Naive thymus-derived CD8-positive, alpha-beta T cell (primary cell): Measurements from ENCODE around the gene BCR. TPM values are rescaled to one million over a fixed set of nuclear protein-coding genes. Genes with fewer than 3 reads are reported as not detected.

Source experiments
- ATAC-seq, 2 donors: fragments of 150-1000 bp; cut with Tn5 transposase in 1 of 2; sonication (Bioruptor Pico), chemical (Tn5 transposase) in 1 of 2; 1 replicate in 1 of 2; 2 replicates in 1 of 2; pipeline ENCODE4 v1.10.0; 2021; ENCODE audit warnings: mild to moderate bottlenecking in 2 of 2, moderate library complexity in 2 of 2
- POLR2A ChIA-PET: fragments of 350-600 bp; sonication (Branson Sonifier 250); formaldehyde crosslinking; loops from one replicate; lab custom pipeline; 2021; ENCODE audit warnings: antibody characterized with exemption; lab: Charles Lee
- DNase-seq, 10 donors: peaks; one replicate each; pipeline versions ENCODE4 v3.0.0 to v3.0.0-alpha.2; 2020 to 2022
- H3K27ac Mint-ChIP-seq, 10 donors: one replicate each; pipeline ENCODE4 v1.8.0; 2020 to 2022; ENCODE audit warnings: mild to moderate bottlenecking in 10 of 10, mixed read lengths in 10 of 10, moderate library complexity in 4 of 10, inconsistent platforms in 1 of 10
- H3K27me3 Mint-ChIP-seq, 5 donors: one replicate each; pipeline ENCODE4 v1.8.0; 2021 to 2022; ENCODE audit warnings: mixed read lengths in 5 of 5
- H3K36me3 Mint-ChIP-seq, 3 donors: one replicate each; pipeline ENCODE4 v1.8.0; 2020 to 2022; ENCODE audit warnings: mixed read lengths in 3 of 3, mild to moderate bottlenecking in 2 of 3, inconsistent platforms in 1 of 3
- H3K4me1 Mint-ChIP-seq, 4 donors: one replicate each; pipeline ENCODE4 v1.8.0; 2021 to 2022; ENCODE audit warnings: mixed read lengths in 4 of 4
- H3K4me3 Mint-ChIP-seq, 10 donors: one replicate each; pipeline ENCODE4 v1.8.0; 2020 to 2022; ENCODE audit warnings: mild to moderate bottlenecking in 10 of 10, mixed read lengths in 10 of 10, moderate library complexity in 6 of 10, inconsistent platforms in 1 of 10
- H3K9me3 Mint-ChIP-seq, 9 donors: one replicate each; pipeline ENCODE4 v1.8.0; 2020 to 2022; ENCODE audit warnings: mixed read lengths in 9 of 9, mild to moderate bottlenecking in 3 of 9, inconsistent platforms in 1 of 9, moderate library complexity in 1 of 9
- polyA plus RNA-seq, 3 donors: library from polyadenylated mRNA; unstranded; fragments of 300-500 nt; fragmentation: Illumina TruSeq; gene quantifications; one replicate each; pipeline ENCODE4 v1.2.3, GENCODE V29; 2021
- total RNA-seq, 8 experiments: library from RNA in 2 of 8; stranded (reverse) in 2 of 8; gene quantifications; one replicate each; pipeline ENCODE4 v1.2.3 and lab custom pipeline; 2021 to 2026

BCR gene
- total and polyA plus RNA-seq, 5 experiments from 2014 or later: 3.8 to 76.9 (median 18.3) TPM

DNA sequence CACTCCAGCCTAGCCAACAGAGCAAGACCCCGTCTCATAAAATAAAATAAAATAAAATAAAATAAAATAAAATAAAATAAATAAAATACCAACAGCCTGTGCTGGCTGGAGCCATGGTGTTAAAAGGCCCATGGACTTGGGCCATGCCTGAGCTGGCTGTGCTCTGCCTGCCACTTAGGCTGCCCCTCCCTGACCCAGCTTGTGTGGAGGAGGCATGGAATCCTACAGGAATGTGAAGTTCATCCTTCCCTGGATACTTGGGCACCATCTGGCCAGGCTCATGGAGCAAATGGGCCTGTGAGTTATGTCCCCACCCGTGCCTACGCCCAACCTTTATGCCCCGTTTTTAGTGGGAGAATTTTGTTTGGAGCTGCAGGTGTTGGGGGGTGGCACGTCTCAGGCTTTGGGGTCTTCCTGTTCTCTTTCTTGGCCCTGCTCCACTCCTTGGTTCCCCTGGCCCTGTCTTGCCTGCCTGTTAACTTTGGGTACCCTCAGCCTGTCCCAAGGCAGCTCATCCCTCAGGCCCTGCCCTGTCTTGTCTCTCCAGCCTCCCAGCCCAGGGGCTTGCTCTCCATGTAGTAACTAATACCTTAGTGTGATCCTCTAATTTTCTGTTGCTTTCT is 51.3 kb downstream of the BCR start:
- peak overlapping the region; percentile 41 to 92 (median 77) for H3K27ac Mint-ChIP-seq
- peaks cover 39 to 77% (median 64%) of the 10 kb centered on the region in 4 donors for H3K4me1 Mint-ChIP-seq
- peaks cover 14 to 30% (median 16%) of the 10 kb centered on the region in 3 donors for H3K36me3 Mint-ChIP-seq
- ATAC-seq (no peak), DNase-seq (no peak)
- POLR2A ChIA-PET: interaction anchor here (1.8 kb wide), 1 partner anchor 11 kb away, joined by 10 read pairs; no protein-coding TSS in a partner anchor
- no peaks in the 10 kb centered on the region for H3K27me3 Mint-ChIP-seq
- H3K9me3 Mint-ChIP-seq: peaks cover 2 to 33% (median 13%) of the 10 kb centered on the region in 9 donors
- peak overlapping the region in 1 of 10 donors; percentile 41 for H3K4me3 Mint-ChIP-seq

DNA sequence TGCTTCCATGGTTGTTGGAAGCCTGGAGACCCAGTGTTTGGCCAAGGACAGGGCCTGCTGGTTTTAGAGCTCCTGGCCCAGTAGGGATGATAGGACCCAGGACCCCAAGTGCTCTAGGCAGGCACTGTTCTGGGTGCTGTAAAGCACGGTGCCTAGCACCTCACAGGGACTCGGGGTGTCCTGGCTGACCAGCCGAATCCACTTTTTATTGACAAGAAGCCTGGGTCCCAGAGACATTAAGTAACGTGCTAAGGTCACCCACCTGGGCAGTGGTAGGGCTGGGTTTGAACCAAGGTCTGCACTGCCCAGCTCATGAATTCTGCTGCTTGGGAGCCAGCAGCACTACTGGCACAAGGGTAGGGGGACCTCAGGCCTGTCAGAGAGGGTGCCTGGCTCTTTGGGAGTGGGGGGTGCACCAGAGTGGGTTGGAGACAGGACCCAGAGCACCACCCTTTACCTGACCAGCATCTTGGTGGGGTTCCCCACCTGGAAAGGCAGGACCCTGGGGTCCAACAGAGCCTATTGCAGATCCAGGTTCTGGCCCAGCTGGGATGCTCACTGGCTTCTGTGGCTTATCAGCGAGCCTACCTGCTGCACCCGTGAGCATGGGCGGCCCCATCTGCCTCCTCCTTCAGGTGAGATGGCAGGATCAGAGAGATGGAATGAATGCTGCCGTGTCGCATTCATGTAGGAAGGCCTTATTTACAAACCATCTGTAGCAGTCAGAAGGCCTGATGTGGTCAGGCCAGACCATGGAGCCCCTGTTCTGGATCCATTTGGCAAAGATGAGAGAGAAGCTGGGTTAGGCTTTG is 52.0 kb downstream of the BCR start:
- Mint-ChIP-seq H3K9me3 (peaks cover 2 to 30% (median 13%) of the 10 kb centered on the region in 9 donors), H3K4me3 (no peak overlapping the region), H3K36me3 (peaks cover 14 to 30% (median 16%) of the 10 kb centered on the region in 3 donors), H3K27me3 (no peaks in the 10 kb centered on the region), H3K27ac (peak overlapping the region; percentile 41 to 92 (median 77)), H3K4me1 (peaks cover 33 to 77% (median 62%) of the 10 kb centered on the region in 4 donors)
- no peak for DNase-seq
- no peak for ATAC-seq
- POLR2A ChIA-PET: interaction anchor here (1.8 kb wide), 1 partner anchor 11 kb away, joined by 10 read pairs; no protein-coding TSS in a partner anchor

DNA sequence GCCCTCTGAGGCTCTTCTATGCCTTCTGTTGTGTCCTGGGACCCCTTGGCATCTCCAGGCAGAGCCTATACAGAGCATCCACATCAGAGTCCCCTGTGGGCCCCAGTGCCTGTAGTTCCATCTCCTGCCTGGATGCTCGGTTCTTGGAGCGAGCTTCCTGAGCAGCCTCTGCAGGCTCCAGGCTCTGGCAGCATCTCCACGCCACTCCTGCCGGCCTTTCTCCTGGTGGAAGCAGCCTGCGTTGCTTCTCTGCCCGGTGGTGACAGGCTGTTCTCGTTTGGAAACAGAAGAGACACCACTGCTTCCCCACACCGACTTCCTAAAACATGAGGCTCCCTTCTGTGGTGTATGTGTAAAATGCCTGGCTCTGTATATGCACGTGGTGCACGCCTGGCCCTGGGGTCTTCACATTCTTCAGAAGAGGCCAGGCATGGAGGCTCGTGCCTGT is 52.8 kb downstream of the BCR start:
- H3K4me3 Mint-ChIP-seq: peak overlapping the region in 1 of 10 donors; percentile 6

DNA sequence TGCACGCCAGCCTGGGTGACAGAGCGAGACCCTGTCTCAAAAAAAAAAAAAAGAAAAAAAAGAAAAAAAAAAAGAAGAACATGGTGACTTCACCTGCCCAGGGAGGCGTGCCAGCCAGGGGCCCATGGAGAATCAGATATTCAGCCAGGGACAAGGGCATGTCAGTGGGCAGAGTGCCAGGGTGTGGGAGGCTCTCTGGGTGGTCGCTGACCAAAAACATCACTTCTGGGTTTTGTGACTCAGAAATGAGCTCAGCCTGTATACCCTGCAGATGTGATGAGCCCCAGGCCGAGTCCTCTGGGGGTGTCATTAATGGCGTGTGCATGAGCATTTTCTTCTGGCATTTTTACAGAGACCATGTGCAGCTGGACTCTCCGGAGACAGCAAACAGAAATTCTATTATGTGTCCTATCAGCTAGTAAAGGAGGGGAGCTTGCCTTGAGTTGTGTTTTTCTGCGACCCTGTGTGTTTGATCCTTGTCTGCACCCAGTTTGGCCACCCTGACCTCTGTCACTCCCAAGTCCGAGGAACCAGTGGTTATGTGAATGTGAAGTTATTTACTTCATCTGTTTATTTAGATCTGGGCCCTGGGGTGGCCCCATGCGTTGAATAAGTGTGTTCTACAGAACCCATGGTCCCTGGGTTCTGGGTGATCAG is 53.6 kb downstream of the BCR start:
- DNase-seq (no peak), ATAC-seq (no peak)
- peaks cover 36 to 75% (median 66%) of the 10 kb centered on the region in 4 donors for H3K4me1 Mint-ChIP-seq
- POLR2A ChIA-PET: no interaction called here
- H3K36me3 Mint-ChIP-seq: peaks cover 9 to 18% (median 12%) of the 10 kb centered on the region in 3 donors
- peak overlapping the region in 2 of 10 donors; percentile 20 to 42 for H3K4me3 Mint-ChIP-seq
- no peaks in the 10 kb centered on the region for H3K27me3 Mint-ChIP-seq
- peaks cover 2 to 16% (median 5%) of the 10 kb centered on the region in 9 donors for H3K9me3 Mint-ChIP-seq
- H3K27ac Mint-ChIP-seq: peak overlapping the region in 9 of 10 donors; percentile 5 to 91 (median 79)

More for the DNA sequence above, 52.8 kb downstream of the BCR start:
- H3K36me3 Mint-ChIP-seq: peaks cover 14 to 26% (median 16%) of the 10 kb centered on the region in 3 donors
- peaks cover 35 to 77% (median 63%) of the 10 kb centered on the region in 4 donors for H3K4me1 Mint-ChIP-seq
- ATAC-seq: no peak
- POLR2A ChIA-PET: no interaction called here
- no peak for DNase-seq
- H3K9me3 Mint-ChIP-seq: peaks cover 2 to 22% (median 13%) of the 10 kb centered on the region in 9 donors
- peak overlapping the region in 9 of 10 donors; percentile 33 to 91 (median 66) for H3K27ac Mint-ChIP-seq
- no peaks in the 10 kb centered on the region for H3K27me3 Mint-ChIP-seq

DNA sequence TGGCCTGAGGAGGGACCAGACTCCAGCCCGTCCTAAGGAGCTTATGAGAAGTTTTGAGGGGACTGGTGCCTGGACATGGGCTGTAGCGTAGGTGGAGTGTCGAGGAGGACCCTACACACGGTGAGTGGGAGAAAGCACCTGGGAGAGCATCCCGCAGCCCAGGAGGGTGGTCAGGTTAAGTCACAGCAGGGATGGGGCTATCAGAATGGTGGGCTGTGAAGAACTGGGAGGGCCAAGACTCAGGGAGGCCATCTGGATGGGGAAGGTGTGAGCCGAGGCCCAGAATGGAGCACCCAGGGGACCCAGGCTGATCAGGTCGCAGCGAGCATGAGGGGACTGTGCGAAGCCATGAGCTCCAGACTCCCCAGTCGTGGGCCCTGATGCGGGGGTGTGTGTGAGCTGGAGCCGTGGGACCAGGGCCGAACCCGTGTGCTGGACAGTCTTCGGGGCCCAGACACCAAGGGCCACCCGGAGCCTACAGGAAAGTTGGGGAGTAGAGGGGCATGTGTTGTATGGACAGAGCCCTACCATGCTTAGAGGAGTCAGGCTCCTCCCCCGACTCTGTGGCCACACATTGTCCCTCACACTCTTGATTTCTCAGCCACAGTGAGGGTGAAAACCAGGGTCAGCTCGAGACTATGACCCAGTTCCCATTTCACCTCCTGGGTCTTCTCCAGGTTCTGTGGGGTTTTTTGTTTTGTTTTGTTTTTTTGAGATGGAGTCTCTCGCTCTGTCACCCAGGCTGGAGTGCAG is 54.3 kb downstream of the BCR start:
- Mint-ChIP-seq H3K27ac (peak overlapping the region in 9 of 10 donors; percentile 43 to 91 (median 77)), H3K36me3 (peaks cover 4 to 12% (median 7%) of the 10 kb centered on the region in 3 donors), H3K4me1 (peaks cover 35 to 80% (median 67%) of the 10 kb centered on the region in 4 donors), H3K9me3 (peaks cover 0 to 10% (median 0%) of the 10 kb centered on the region in 9 donors), H3K4me3 (peak overlapping the region in 2 of 10 donors; percentile 6 to 42), H3K27me3 (no peaks in the 10 kb centered on the region)
- POLR2A ChIA-PET: interaction anchor here (1.5 kb wide), 1 partner anchor 7 kb away, joined by 3 read pairs; no protein-coding TSS in a partner anchor
- ATAC-seq (no peak), DNase-seq (no peak)

DNA sequence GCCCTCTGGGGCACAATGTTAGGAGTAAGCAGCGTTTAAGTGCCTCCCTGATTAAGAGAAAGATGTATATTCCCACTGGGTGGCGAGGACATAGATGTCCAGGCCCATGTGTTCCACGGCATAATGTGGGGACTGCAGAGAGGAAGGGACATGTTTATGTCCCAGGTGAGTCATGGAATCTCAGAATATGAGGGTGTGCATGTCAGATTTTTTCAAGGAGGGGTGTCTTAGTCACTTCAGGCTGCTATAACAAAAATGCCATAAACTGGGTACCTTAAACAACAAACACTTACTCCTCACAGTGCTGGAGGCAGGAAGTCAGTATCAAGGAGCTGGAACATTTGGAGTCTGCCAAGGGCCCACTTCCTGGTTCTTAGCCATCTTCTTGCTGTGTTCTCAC is 55.1 kb downstream of the BCR start:
- POLR2A ChIA-PET: interaction anchor here (1.5 kb wide), 1 partner anchor 8 kb away, joined by 3 read pairs; no protein-coding TSS in a partner anchor
- H3K4me1 Mint-ChIP-seq: peaks cover 35 to 79% (median 64%) of the 10 kb centered on the region in 4 donors
- DNase-seq: no peak
- H3K27ac Mint-ChIP-seq: peak overlapping the region in 9 of 10 donors; percentile 28 to 81 (median 61)
- ATAC-seq: no peak
- H3K4me3 Mint-ChIP-seq: no peak overlapping the region
- H3K9me3 Mint-ChIP-seq: peaks cover 0 to 1% (median 0%) of the 10 kb centered on the region in 9 donors
- H3K27me3 Mint-ChIP-seq: no peaks in the 10 kb centered on the region
- H3K36me3 Mint-ChIP-seq: peaks cover 0 to 6% (median 3%) of the 10 kb centered on the region in 3 donors

DNA sequence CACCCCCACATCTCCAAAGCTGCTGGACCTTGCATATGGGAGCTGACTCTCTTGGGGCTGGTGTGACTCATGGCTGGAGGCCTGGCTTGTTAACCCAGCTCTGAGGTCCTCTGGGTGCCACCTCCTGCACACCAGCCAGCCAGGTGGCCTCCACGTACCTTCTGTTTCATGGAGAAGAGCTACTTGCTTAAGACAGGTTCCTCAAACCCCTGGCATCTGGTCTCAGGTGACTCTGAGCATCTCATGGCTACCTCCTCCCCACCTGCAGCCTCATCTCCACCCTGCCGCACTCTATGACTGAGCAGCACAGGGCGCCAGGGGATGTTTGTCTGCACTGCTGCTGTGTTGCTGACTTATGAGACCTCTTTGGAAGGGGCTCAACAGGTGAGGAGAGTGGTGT is 55.7 kb downstream of the BCR start:
- DNase-seq (no peak), ATAC-seq (no peak)
- peaks cover 0 to 6% (median 3%) of the 10 kb centered on the region in 3 donors for H3K36me3 Mint-ChIP-seq
- no peaks in the 10 kb centered on the region for H3K9me3 Mint-ChIP-seq
- no peaks in the 10 kb centered on the region for H3K27me3 Mint-ChIP-seq
- POLR2A ChIA-PET: interaction anchor here (0.5 to 1.5 kb wide), 2 partner anchors 9 to 56 kb away, joined by 3 read pairs; no protein-coding TSS in a partner anchor
- H3K27ac Mint-ChIP-seq: peak overlapping the region; percentile 22 to 83 (median 70)
- peaks cover 37 to 79% (median 65%) of the 10 kb centered on the region in 4 donors for H3K4me1 Mint-ChIP-seq
- H3K4me3 Mint-ChIP-seq: no peak overlapping the region

DNA sequence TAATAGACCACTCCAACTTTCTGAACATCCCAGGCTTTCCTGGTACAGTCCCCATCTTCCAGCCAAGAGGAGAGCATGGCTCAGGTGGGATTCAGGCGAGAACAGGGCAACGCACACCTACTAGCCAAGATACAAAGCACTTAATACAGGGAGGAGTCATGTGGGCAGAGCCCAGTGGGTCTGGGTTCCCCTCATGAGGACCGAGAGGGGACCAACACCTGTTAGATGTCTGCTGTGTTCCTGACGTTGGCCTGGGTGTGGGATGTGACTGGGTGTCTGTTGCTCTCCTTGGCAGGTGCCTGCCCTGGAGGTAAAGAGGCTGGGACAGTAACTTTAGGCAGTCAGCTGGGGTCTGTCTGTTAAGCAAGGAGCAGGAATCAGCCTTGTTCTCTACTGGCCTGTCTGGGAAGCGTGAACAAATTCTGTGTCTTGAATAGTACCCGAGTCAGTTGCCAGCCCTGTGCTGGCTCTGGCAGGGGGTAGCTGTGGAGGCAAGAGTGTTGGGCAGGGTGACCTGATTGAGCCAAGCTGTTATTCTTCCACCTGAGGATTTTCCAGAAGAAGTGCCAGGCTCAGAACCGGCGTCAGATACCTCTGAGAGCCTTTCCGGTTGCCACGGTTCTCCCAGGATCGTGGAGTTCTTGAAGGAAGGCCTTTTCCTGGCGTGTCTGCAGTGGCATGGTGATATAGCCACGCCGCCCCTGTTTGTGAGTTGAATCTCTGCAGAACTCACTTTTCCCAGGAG is 56.3 kb downstream of the BCR start:
- Mint-ChIP-seq H3K27ac (peak overlapping the region; percentile 22 to 99 (median 78)), H3K4me1 (peaks cover 39 to 80% (median 67%) of the 10 kb centered on the region in 4 donors), H3K27me3 (no peaks in the 10 kb centered on the region), H3K4me3 (no peak overlapping the region), H3K9me3 (no peaks in the 10 kb centered on the region), H3K36me3 (peaks cover 0 to 6% (median 3%) of the 10 kb centered on the region in 3 donors)
- no peak for DNase-seq
- POLR2A ChIA-PET: interaction anchor here (0.5 to 2.0 kb wide), 3 partner anchors 10 to 57 kb away, joined by 3 to 10 read pairs (median 3); no protein-coding TSS in a partner anchor
- no peak for ATAC-seq

DNA sequence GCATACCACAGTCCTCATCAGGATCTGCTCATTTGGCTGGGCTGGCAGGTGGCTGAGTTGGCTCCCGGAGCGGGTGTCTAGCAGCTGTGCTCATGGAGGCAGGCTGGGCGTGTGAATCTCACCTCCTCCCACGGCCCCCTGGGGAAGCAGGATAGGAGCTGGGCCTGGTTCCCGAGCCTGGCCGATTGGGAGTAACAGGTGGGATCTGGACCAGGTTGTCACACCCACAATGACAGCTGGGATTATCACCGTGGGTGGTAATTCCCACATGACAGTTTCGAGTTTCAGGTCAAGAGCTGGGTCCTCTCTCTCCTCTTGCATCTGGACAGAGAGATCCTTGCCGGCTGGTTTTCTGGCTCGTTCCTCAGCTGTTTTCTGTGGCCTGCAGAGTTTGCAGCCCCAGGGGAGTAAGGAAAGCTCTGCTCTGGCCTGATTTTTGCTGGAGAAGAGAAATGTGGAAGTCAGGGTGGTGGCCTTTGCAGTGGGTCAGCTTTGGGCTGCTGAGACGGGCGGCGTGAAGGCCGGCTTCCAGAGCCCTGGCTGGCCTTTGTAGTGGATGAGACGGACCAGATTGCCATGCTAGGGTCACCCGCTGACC is 57.0 kb downstream of the BCR start:
- Mint-ChIP-seq H3K27me3 (no peaks in the 10 kb centered on the region), H3K36me3 (peaks cover 0 to 6% (median 3%) of the 10 kb centered on the region in 3 donors), H3K4me3 (peak overlapping the region in 4 of 10 donors; percentile 16 to 49 (median 41)), H3K9me3 (no peaks in the 10 kb centered on the region), H3K4me1 (peaks cover 41 to 83% (median 69%) of the 10 kb centered on the region in 4 donors), H3K27ac (peak overlapping the region; percentile 34 to 99 (median 83))
- DNase-seq: no peak
- no peak for ATAC-seq
- POLR2A ChIA-PET: interaction anchor here (1.0 to 2.0 kb wide), 2 partner anchors 11 to 21 kb away, joined by 3 to 10 read pairs; no protein-coding TSS in a partner anchor

DNA sequence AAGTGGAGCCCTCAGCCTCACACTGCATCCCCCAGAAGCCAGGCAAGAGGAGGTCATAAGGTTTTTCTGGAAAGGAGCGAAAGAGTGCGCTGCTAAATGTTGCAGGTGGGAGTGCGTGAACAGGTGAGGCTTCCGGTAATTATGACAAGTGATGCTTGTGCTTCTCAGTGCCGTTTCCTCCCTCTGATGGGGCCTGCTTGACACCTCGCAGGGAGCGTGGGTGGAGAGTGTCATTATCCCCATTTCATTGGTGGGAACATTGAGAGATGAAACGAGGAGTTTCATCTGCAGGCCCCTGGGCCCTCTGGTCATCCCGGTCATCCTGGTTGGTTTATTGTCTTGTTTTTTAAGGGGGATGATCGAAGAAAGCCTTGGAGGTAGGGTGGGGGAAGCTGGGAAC is 57.5 kb downstream of the BCR start:
- Mint-ChIP-seq H3K4me3 (peak overlapping the region in 4 of 10 donors; percentile 16 to 49 (median 41)), H3K27me3 (no peaks in the 10 kb centered on the region), H3K4me1 (peaks cover 42 to 85% (median 70%) of the 10 kb centered on the region in 4 donors), H3K27ac (peak overlapping the region; percentile 43 to 99 (median 84)), H3K9me3 (no peaks in the 10 kb centered on the region), H3K36me3 (peaks cover 0 to 6% (median 3%) of the 10 kb centered on the region in 3 donors)
- POLR2A ChIA-PET: interaction anchor here (2.0 kb wide), 1 partner anchor 11 kb away, joined by 10 read pairs; no protein-coding TSS in a partner anchor
- DNase-seq: no peak
- peak in 1 of 2 donors; percentile 55 for ATAC-seq
